Neural progenitor cell (in vitro differentiated cells): ENCODE results near the gene RDH11. TPM values are rescaled to one million over a fixed set of nuclear protein-coding genes. Genes with fewer than 3 reads are reported as not detected.

Experiments
- DNase-seq: peaks from one replicate; pipeline ENCODE4 v3.0.0-alpha.2; 2016; ENCODE audit warnings: low spot score
- H2AFZ ChIP-seq: fragments of 200-600 bp; sonication (generic); replicated peaks from 2 replicates; pipeline ENCODE4 v1.6.1; 2016; ENCODE audit warnings: antibody characterized with exemption
- H3F3A ChIP-seq: fragments of 200-600 bp; sonication (generic); 2 replicates; pipeline ENCODE4 v1.6.1; 2016; ENCODE audit warnings: antibody characterized with exemption, low read depth
- H3K27ac ChIP-seq: fragments of 200-600 bp; sonication (generic); 2 replicates; pipeline ENCODE4 v1.5.1; 2016; ENCODE audit warnings: mild to moderate bottlenecking
- H3K27me3 ChIP-seq: fragments of 200-600 bp; sonication (generic); 2 replicates; pipeline ENCODE4 v1.6.1; 2016; ENCODE audit warnings: mild to moderate bottlenecking, moderate library complexity
- H3K36me3 ChIP-seq: fragments of 200-600 bp; sonication (generic); 2 replicates; pipeline ENCODE4 v1.5.1; 2016
- H3K4me1 ChIP-seq: fragments of 200-600 bp; sonication (generic); 2 replicates; pipeline ENCODE4 v1.6.1; 2016; ENCODE audit warnings: mixed run types
- H3K4me2 ChIP-seq: fragments of 200-600 bp; sonication (generic); 2 replicates; pipeline ENCODE4 v1.6.1; 2016
- H3K4me3 ChIP-seq: fragments of 200-600 bp; sonication (generic); 2 replicates; pipeline ENCODE4 v1.5.1; 2016
- H3K79me2 ChIP-seq: fragments of 200-600 bp; sonication (generic); 2 replicates; pipeline ENCODE4 v1.6.1; 2016; ENCODE audit warnings: low read depth
- H3K9ac ChIP-seq: fragments of 200-600 bp; sonication (generic); 2 replicates; pipeline ENCODE4 v1.6.1; 2016
- H3K9me3 ChIP-seq: fragments of 200-600 bp; sonication (generic); 2 replicates; pipeline ENCODE4 v1.5.1; 2016; ENCODE audit warnings: low read depth
- H4K20me1 ChIP-seq: fragments of 200-600 bp; sonication (generic); 2 replicates; pipeline ENCODE4 v1.6.1; 2016; ENCODE audit warnings: low read depth
- H3K27ac Mint-ChIP-seq: 3 replicates; pipeline ENCODE4 v1.8.0; 2021; ENCODE audit warnings: mixed read lengths
- H3K27me3 Mint-ChIP-seq: 2 replicates; pipeline ENCODE4 v1.8.0; 2022; ENCODE audit warnings: low read depth, mild to moderate bottlenecking, inconsistent platforms, moderate library complexity, mixed read lengths; ENCODE audit not compliant: insufficient read depth
- H3K36me3 Mint-ChIP-seq: 3 replicates; pipeline ENCODE4 v1.8.0; 2021; ENCODE audit warnings: mixed read lengths
- H3K4me1 Mint-ChIP-seq: 3 replicates; pipeline ENCODE4 v1.8.0; 2021; ENCODE audit warnings: mixed read lengths
- H3K4me3 Mint-ChIP-seq: 3 replicates; pipeline ENCODE4 v1.8.0; 2021; ENCODE audit warnings: mild to moderate bottlenecking, moderate library complexity, mixed read lengths
- H3K9me3 Mint-ChIP-seq: 3 replicates; pipeline ENCODE4 v1.8.0; 2020; ENCODE audit warnings: mixed read lengths
- EZH2 ChIP-seq: fragments of 200-600 bp; sonication (generic); IDR thresholded peaks from 2 replicates; pipeline ENCODE4 v1.6.1; 2017; ENCODE audit warnings: antibody characterized with exemption, mild to moderate bottlenecking, moderate library complexity
- EZH2phosphoT487 ChIP-seq: fragments of 200-600 bp; sonication (generic); IDR thresholded peaks from 2 replicates; pipeline ENCODE4 v1.6.1; 2017; ENCODE audit warnings: antibody characterized with exemption
- total RNA-seq: library from RNA; depleted of rRNA; stranded (reverse); fragments of >200 nt; gene quantifications from 2 replicates; pipeline ENCODE4 v1.2.3, GENCODE V29; 2015; ENCODE audit warnings: low replicate concordance
- TF ChIP-seq, protein P1 (sequence below): fragments of 200-600 bp; sonication (generic); IDR thresholded peaks from 2 replicates; pipeline ENCODE4 v1.5.1; 2017; ENCODE audit warnings: antibody characterized with exemption, mild to moderate bottlenecking

Gene RDH11
- total RNA-seq, 1 donor from 2014 or later, result 90.6 TPM

DNA sequence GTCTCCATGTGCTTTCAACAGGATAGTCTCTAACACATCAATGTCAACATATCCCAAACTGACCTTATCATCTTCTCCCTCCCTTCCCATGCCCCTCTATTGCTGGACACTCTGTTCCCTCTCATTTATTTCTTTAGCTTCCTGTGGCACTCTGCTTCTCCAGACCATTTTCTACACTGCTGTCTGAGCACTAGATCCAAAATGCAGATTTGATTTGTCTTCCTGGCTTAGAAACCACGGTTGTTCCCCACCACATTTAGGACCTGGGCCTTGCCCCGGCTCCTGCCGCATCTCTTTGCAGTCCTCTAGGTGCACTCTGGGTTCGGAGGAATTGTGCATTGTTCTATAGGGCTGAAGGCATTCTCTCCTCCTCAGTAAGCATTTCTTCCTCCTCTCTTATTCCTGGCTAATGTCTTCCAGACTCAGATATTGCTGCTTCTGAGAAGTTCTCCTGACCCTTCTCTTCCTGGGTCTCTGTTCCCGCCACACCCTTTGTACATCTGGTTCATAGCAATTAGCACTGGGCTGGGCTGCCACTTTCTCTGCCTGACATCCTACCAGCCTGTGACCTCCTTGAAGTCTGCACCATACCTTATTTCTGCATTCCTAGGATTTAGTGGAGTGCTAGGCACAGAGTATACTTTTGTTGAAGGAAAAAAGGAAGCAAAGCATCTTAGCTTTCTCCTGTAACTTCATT lies 62.0 kb downstream of the RDH11 start:
- no peak overlapping the region for H3K4me3 Mint-ChIP-seq
- no peaks in the 10 kb centered on the region for H4K20me1 ChIP-seq

DNA sequence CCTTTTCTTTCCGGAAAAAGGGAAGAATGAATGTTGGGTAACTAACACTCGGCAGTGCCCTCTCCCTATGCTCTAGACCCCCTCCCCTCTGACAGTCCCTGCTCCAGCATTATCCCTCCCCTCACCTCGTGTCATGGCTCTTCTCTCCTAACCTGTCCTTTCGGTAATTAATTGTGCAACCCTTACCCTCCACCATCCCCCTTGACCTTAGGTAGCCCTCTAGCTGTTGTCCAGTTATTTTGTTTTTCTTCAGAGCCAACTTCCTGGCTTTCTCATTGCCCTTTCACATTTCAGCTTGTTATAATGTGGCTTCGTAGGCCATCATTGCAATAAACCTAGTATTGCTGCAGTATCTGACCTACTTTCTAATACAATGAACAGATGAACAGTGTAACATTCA lies 64.6 kb downstream of the RDH11 start:
- Histone ChIP-seq H3K4me1 (no peaks in the 10 kb centered on the region), H3K36me3 (no peaks in the 10 kb centered on the region), H3K27me3 (no peaks in the 10 kb centered on the region), H4K20me1 (no peaks in the 10 kb centered on the region), H3K9me3 (no peaks in the 10 kb centered on the region), H3K4me3 (no peak overlapping the region), H3F3A (no peaks in the 10 kb centered on the region), H2AFZ (no peak overlapping the region), H3K9ac (no peak overlapping the region), H3K79me2 (no peaks in the 10 kb centered on the region), H3K27ac (no peak overlapping the region), H3K4me2 (no peak overlapping the region)
- TF ChIP-seq EZH2phosphoT487 (no peak), EZH2 (no peak)
- TF ChIP-seq, protein P1, sequence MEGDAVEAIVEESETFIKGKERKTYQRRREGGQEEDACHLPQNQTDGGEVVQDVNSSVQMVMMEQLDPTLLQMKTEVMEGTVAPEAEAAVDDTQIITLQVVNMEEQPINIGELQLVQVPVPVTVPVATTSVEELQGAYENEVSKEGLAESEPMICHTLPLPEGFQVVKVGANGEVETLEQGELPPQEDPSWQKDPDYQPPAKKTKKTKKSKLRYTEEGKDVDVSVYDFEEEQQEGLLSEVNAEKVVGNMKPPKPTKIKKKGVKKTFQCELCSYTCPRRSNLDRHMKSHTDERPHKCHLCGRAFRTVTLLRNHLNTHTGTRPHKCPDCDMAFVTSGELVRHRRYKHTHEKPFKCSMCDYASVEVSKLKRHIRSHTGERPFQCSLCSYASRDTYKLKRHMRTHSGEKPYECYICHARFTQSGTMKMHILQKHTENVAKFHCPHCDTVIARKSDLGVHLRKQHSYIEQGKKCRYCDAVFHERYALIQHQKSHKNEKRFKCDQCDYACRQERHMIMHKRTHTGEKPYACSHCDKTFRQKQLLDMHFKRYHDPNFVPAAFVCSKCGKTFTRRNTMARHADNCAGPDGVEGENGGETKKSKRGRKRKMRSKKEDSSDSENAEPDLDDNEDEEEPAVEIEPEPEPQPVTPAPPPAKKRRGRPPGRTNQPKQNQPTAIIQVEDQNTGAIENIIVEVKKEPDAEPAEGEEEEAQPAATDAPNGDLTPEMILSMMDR, result no peak
- DNase-seq, result no peak
- H3K4me3 Mint-ChIP-seq, result no peak overlapping the region
- H3K36me3 Mint-ChIP-seq, result peaks cover 11% of the 10 kb centered on the region
- no peak overlapping the region for H3K27ac Mint-ChIP-seq
- no peaks in the 10 kb centered on the region for H3K27me3 Mint-ChIP-seq
- H3K9me3 Mint-ChIP-seq, result no peaks in the 10 kb centered on the region
- no peaks in the 10 kb centered on the region for H3K4me1 Mint-ChIP-seq

More for the DNA sequence above, 62.0 kb downstream of the RDH11 start:
- Histone ChIP-seq H3K9ac (no peak overlapping the region), H3K9me3 (no peaks in the 10 kb centered on the region), H3K27me3 (no peaks in the 10 kb centered on the region), H2AFZ (no peak overlapping the region), H3K27ac (no peak overlapping the region), H3K79me2 (no peaks in the 10 kb centered on the region), H3K4me1 (no peaks in the 10 kb centered on the region), H3K36me3 (no peaks in the 10 kb centered on the region), H3F3A (no peaks in the 10 kb centered on the region), H3K4me3 (no peak overlapping the region), H3K4me2 (no peak overlapping the region)
- TF ChIP-seq, protein P1, result no peak
- no peak for TF ChIP-seq EZH2
- TF ChIP-seq EZH2phosphoT487, result no peak
- H3K27ac Mint-ChIP-seq, result no peak overlapping the region
- H3K27me3 Mint-ChIP-seq, result no peaks in the 10 kb centered on the region
- no peaks in the 10 kb centered on the region for H3K4me1 Mint-ChIP-seq
- H3K36me3 Mint-ChIP-seq, result peaks cover 11% of the 10 kb centered on the region
- no peaks in the 10 kb centered on the region for H3K9me3 Mint-ChIP-seq
- no peak for DNase-seq

DNA sequence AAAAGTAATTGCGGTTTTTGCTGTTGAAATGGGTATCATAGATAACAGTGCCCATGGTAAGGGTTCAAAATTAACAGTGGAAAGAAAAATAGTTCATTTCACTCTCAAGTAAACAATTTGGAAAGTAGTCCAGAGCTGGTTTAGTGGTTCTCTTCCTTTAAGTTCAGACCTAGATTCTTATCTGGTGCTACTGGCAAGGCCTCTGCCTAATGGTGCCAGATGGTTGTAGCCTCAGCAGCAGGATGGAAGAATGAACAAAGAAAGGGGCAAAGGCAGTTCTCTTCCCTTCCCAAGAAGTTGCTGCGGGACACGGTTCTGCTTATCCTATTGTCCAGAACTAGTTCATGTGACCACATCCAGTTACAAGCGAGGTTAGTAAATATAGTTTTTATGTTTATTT lies 65.4 kb downstream of the RDH11 start:
- TF ChIP-seq EZH2phosphoT487 (no peak), EZH2 (no peak)
- TF ChIP-seq, protein P1, result no peak
- peaks cover 11% of the 10 kb centered on the region for H3K36me3 Mint-ChIP-seq

More for the DNA sequence above, 65.4 kb downstream of the RDH11 start:
- Histone ChIP-seq H3K36me3 (no peaks in the 10 kb centered on the region), H3K4me1 (no peaks in the 10 kb centered on the region), H3K4me2 (no peak overlapping the region), H2AFZ (no peak overlapping the region), H3K9me3 (no peaks in the 10 kb centered on the region), H3F3A (no peaks in the 10 kb centered on the region), H3K9ac (no peak overlapping the region), H3K4me3 (no peak overlapping the region), H3K27ac (no peak overlapping the region), H3K27me3 (no peaks in the 10 kb centered on the region), H3K79me2 (no peaks in the 10 kb centered on the region), H4K20me1 (no peaks in the 10 kb centered on the region)
- no peak for DNase-seq
- Mint-ChIP-seq H3K4me1 (no peaks in the 10 kb centered on the region), H3K27ac (no peak overlapping the region), H3K9me3 (no peaks in the 10 kb centered on the region), H3K4me3 (no peak overlapping the region), H3K27me3 (no peaks in the 10 kb centered on the region)
